CD4-positive, alpha-beta T cell treated with Interleukin-17A for 4 hours (primary cell): ENCODE measurements around the gene USB1.

Source experiments
- DNase-seq: peaks from one replicate; pipeline ENCODE4 v3.0.0-alpha.2; 2020; ENCODE audit warnings: mixed read lengths

Gene USB1

DNA sequence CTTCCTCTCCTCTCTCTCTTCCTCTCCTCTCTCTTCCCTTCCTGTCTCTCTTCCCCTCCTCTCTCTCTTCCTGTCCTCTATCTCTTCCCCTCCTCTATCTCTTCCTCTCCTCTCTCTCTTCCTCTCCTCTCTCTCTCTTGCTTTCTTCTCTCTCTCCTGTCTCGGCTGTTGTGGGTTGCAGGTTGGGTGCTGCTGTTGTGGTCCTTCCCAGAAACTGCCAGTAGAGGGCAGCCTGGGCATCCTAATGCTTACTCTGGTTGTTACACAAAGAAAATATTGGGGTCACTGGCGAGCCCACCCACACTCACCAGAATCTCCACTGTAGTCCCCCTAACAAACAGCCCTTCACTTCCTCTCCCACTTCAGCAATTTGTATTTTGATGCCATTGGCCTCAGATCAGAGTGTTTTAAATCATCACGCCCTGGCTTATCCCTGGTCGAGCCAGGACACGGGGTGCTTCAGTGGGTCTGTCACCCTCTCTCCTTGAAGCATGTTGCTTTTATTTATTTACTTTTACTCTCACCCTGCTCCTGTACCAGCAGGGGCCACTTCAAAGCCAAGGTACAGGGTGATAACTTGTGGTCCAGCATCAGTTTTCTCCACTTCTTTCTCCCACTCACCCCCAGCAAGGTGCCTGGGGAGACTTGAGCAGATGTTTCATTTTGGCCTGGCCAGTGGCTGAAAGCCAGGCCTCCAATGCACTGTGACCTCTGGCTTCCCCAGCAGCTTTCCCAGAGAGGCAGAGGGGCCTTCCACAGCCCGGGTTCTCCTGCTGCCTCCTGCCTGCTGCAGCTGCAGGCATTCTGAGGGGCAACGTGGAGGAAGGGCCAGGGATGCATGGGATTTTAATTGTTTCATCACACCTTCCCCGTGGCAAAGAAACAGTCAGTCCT, 19.7 kb downstream of the USB1 start:
- peak; percentile 78 for DNase-seq

DNA sequence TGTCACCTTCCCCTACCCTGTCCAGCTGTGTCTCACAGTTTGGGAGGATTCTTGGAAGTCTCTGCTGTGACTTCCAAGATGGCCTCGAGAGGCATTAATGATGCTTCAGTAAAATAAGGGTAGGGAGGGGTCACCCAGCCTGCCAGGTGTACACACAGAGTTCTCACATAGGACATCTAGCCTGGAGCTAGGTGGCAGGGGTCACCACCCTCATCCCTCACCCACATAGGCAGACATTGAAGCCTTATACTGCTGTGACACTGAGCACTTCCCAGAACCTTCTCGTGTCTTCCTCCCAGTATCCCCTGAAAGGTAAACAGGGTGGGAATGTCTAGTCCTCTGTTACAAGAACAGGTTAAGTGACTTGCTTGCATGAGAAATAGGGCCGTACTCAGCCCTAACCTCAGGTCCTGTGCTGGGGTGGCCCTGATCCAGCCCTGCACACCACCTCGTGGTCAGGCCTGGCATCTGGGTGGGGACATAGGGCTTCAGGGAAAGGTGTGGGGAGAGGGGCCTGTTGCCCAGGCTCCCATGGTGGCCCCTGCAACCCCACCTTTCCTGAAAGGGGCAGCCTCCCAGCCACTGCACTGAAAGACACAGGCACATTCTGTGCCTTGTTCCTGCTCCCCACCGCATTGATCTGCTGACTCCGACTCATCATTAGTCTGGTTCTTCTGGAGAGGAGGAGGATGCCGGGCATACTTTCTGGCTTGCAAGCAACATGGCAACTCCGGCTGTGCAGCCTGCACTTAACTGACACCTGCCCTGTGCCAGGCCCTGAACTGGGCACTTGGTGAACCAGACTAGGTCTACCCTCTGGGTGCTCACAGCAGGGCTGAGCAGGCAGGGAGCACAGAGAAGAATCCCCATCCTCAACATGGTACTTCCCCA, 20.7 kb downstream of the USB1 start:
- no peak for DNase-seq

DNA sequence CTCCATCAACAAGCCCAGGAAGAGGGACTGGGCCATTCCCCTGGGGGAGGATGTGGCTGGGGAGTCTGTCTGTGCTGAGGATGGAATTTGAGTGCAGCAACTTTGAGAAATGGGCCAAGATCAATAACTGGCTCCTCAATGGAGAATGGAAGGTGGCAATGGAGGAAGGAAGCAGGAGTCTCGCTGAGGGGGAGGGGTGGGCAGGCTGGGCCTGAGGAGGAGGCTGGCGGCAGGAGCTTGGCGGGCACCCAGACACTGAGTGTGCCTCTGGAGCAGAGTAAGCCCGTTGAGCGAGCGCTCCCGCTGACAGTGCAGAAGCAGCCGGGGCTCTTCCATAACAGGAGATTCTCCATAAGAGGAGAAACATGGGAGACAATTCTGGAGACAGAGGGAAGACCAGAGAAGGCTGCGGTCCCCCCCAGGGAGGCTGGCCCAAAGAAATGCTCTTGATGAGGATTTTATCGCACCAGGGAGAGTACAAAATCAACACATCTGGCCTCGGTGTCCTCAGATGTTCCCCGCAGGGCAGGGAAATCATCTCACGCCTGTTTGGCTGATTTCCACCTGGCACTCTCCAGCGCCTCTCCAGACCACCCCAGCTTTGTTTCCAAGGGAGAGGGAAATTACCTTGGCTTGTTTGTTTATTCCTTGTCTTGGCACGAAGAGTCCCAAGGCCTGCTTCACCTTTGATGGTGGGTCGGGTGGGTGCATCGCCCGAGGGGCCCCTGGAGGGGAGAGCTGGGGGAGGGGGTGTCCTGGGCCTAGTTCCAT, 21.6 kb downstream of the USB1 start:
- DNase-seq: no peak

DNA sequence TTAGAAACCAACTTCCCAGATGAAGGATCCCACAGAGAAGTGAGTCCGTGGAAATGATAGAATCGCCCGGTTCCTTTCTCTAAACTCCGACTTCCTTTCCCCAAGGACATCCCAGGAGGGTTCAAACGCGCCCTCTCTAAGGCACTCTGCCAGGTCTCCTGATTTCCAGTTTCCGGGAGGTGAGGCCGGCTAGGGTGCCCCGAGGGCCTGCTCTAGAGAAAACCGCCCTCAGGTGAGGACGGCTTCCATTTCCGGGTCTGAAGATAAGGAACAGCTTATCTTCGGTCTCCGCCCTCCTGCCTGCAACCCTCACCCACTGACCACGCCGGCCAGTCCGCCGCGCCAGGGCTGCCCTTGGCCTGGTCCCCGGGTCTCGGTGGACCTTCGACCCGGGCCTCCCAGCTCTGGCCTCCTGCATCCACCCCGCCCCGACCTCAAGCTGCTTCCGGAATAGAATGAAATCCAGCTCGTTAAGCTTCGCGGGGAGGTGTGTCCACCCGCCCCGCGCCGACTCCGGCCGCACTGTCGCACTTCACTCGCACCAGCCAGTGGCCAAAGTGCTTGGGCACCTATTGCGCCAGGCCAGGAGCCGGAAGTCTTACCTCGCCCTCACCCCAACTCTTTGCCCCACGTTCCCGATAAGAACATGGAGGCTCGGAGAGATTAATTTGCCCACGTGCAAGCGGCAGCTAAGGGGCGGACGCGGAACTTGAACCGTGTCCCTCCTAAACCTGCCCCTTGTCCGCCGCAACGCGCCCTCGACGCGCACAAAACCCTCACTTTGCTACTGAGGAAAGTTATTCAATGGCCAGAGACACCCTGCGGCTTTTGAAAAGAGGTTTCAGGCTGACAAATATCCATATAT, 23.5 kb downstream of the USB1 start:
- peak; percentile 33 for DNase-seq

DNA sequence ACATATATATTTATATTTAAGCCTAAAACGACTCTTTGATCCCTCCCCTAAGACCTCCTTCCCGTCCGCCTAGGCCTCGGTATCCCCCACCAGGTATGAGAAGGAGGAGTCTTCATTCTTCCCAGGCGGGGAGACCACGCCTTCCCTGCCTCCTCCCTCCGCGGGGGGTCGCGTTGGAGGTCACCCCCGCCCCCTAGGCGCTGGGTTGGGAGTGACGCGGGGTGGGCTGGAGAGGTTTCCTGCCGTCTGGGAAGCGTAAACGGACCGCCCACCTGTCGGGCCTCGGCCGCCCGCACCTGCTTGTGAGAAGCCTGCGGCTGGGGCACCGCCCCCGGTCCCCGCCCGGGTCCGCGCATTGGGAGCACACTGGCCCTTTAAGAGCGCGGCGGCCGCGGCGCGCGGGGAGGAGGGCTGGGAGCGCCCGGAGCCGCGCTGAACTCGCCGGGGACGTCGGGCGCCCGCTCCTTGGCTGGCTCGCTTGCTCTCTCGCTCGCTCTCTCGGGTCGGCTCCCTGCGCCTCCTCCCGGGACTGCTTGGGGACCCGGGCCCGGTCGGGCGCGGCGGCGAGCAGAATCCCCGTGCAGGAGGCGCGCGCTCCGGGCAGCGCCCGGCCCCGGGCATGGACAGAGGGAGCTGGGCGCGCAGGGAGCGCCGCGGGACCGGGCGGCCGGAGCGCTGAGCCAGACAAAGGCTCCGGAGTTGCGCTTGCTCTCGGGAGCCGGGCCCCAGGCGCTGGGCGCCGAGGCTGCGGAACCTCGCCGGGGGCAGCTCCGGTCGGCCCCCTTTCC, 24.3 kb downstream of the USB1 start, which contains the start of gene MMP15:
Gene MMP15 (plus strand): TSS at position 404 of the 788 bp plus-strand sequence. CDS start 597 bp downstream, outside the sequence.
- DNase-seq: peak; percentile 76

DNA sequence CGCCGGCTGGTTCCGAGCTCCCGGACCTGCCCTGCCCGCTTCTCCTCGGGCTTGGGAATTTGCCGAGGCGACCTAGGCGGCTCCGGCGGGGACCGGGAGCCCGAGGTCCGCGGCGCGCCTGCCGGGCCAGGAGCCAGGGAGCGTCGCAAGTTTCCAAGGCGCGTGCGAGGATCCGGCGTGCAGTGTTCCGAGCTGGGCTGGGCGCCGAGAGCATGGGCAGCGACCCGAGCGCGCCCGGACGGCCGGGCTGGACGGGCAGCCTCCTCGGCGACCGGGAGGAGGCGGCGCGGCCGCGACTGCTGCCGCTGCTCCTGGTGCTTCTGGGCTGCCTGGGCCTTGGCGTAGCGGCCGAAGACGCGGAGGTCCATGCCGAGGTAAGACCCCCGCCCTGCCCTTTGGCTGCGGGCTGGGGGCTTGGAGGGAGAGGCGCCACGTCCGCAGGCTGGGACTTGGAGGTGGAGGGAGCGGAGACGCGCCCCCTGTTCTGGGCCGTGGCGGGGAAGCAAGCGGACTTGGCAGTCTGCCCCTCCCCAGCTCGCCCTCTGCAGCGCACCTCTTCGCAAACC, 25.0 kb downstream of the USB1 start:
- peak; percentile 31 for DNase-seq

DNA sequence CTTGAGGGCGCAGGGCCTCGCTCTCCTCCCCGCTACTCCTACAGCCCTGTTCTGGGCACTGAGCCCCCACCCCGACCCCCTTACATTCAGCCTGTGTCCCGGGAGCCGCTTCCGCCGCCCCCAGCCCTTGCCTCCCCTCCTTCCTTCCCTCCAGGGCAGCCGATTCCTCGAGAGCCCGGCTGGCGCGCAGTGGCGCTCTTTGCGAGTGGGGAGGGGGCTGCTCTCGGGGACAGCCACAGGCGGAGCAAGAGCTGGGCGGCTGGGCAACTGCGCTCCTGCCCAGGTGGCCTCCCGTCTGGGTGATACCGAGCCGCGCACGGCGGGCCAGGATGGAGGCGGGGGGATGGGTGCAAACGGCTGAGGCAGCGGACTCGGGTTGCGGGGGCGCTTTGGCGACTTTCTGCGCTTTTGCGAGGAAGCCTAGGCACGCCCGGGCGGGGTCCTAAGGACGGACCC, 25.5 kb downstream of the USB1 start:
- DNase-seq: peak; percentile 12

DNA sequence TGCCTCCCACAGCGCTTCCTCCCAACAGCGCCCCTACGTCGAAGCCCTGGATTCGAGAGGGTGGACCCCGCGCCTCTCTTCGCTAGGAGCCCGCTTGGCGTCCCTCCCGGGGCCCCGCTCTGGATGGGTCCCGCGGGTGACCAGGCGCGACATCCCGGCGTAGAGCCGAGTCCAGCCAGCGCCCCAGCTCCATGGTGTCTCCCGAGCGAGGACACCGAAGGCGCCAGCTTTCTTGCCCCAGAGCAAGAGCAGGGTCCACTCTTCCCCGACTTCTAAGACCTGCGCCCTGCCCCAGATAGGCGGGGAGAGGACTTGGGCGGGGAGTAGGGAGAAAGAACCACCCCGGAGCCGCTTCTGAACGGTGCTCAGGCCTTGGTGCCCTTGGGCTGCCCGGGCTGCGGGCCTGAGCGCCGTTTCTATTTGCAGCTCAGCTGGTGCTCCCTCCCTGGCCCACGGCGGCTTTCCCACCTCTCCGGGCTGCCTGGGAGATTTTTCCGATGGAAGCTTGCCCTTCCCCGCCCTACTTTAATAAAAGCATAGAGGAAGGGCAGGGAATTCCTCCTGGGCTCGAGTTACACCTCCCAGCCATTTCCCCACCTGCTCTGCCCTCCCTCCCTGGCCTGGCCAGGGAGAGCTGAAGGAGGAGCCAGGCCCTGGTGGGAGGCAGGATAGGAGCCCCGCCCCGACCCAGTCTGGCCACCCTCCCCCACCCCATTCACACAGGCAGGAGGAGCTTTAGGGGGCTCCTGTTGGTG, 26.1 kb downstream of the USB1 start:
- DNase-seq: no peak

DNA sequence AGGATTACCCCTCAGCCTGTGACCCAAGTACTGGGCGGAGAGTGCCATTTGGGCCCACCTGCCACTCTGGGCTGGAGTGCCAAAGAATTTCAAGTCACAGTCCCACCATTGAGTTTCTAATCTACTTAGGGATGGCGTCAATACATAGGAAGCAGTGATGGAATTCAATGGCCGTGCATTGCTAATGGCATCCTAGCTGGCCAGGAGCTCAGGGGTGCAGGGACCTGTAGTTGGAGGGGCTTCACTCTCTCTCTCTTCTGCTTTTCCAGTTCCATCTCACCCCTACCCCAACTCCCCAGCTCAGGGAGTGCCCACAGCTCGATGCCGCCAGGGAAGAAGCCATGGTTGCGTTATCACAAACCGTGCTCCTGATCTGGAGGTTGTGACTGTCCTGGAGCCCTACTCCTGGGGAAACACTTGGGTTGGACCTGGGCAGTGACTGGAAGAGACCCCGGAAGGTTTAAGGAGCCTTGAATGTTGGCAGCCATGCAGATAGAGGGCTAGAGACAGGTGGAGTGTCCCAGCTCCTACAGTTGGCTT, 26.8 kb downstream of the USB1 start:
- no peak for DNase-seq

DNA sequence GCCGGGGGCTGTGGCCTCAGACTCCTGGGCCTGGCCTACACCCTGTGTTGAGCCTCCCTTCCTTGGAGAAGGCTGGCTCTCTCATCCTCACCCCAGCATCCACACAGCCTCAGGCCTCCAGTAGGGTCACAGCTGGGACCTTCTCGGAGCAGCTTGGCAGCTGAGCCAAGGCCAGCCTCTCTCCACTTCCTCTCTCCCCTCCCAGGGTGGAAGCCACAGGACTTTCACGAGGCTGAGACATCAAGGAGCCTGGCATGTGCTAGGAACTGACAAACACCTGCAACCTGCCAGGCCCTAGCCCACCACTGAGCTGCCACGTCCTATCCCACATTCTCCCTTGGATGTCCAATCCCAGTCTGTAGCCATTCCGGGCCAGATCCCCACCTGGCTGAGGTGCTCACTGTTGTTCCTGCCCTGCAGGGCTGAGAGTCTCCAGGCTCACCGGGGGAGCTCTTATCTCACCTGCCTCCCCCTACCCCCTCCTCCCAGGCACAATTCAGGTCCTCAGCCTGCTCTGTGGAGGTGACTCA, 27.4 kb downstream of the USB1 start:
- DNase-seq: no peak

DNA sequence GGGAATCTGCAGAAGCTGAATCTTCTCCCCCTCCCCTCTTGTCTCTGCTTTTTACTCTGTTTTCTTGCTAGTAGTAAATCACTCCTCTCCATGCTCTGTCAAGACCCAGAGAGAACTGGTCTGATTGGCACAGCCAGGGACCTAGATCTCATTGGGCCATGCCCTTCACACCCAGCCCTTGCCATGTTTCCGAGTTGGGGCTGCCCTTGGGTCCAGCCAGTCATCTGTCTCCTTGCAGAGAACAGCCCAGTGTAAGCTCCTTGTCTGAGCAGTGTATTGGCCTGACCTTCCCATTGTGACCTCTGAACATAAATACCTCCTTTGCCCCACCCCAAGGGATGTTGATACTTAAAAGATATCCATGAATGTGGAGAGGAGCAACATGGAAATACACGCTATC, 28.2 kb downstream of the USB1 start:
- no peak for DNase-seq

DNA sequence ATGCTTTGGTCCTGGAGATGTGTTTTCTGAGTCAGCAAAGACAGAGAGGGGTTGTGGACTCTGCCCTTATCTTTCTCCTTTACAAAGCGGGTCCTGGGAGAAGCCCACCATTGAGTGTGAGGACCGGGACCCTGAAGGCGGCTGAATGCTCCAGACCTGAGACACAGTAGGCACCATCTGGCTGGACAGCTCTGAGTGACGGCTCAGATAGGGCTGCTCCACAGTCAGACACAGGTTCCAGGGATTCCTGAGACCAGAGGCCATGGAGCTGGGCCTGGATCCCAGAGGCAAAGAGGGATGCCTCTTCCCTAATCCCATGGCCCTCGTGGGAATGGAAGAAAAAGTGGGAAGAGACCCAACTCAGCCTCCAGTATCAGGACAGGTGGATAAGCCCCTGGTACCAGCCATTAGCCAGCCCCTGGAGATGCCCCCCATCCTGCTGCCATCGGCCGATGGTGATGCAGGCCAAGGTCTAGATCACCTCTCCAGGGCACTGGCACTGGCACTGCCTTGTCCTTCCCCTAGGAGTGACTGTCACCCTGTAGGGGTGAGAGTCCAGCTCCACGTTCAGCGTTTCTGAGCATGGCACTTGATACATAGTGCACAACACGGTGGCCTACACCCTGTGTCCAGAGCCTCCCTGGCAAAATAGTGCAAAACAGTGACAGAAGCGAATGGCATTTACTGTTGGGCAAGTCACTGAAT, 29.1 kb downstream of the USB1 start:
- no peak for DNase-seq

DNA sequence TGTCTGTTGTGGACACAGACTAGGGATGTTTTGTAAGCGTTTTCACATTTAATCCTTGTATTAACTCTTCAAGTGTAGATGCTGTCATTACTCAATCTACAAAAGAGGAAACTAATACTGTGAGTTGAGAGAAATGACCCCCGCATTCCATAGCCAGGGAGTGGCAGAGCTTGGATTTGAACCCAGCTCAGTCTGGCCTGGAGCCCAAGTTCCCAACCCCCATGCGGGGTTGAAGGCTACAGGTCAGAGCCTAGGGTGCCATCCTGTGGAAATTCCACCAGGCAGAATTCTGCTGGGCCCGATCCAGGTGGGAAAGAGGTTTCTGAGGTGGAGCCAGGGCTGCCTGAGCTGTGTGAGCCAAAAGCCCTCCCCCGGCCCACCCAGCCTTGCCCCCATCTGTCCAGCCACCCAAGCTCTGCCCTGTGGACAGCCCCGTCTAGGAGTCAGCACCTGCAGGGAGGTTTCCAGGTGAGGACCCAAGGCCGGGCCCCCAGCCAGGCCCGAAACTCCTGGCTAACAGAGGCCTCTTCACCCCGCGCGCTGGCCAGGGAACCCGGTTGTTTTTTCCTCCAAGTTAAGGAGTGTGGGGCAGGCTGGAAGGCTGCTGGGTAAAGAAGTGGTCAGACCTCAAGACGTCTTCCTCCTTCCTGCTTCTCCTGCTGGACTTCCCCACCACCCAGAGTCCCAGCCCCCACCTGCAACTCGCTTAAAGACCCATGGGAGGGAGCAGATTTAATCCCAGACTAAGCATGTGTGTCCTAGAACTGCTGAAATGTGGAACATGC, 30.0 kb downstream of the USB1 start:
- DNase-seq: no peak

DNA sequence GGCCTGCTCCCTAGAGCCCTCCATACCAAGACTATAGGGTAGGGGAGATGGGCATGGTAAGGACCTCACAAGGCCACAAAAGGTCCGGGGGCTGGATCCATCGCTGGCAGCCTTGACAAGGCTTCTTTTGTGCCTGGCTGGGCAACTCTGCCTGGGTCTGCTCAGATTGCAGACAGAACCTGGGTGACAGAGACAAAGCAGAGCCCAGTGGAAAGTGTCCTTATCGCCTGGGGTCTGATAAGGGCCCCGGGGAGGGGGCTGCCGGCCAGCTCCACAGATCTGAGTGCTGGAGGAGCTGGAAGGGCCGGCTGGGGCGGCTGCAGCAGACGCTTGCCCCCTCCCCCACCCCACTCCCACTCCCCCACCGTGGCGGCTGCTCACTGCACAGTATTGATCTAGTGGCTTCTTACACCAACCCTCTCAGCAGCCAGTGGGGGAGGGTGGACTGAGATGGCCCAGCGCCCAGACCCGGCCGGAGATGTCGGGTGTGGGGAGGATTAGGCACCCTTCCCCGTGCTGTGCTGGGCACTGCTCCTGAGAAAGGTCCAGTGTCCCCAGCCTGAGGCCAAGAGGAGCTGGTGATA, 31.6 kb downstream of the USB1 start:
- no peak for DNase-seq

DNA sequence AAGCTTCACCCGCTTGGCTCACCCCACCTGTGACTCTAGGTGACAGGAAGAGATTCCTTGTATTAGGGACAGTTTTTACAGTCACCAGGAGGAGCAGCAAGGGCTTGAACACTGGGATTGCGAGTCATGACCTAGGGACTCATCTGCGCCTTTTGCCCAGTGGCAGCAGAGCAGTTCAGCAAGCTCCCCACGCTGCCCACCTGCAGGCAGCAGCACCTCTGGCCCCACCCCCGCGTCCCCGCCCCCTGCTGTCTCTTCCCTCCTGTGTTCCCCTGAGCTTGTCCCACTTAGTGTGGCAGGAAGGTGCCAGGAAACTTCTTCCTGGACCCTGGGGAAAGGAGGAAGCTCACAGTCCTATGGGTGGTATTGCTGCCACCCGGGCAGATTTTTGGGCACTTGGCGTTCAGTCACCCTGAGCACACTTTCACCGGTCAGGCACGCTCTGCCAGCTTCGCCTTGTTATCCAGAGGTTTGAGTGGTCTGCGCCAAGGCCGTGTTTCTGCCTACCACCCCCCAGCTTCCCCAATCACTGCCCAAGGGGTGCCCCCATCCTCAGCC, 33.0 kb downstream of the USB1 start:
- DNase-seq: no peak

DNA sequence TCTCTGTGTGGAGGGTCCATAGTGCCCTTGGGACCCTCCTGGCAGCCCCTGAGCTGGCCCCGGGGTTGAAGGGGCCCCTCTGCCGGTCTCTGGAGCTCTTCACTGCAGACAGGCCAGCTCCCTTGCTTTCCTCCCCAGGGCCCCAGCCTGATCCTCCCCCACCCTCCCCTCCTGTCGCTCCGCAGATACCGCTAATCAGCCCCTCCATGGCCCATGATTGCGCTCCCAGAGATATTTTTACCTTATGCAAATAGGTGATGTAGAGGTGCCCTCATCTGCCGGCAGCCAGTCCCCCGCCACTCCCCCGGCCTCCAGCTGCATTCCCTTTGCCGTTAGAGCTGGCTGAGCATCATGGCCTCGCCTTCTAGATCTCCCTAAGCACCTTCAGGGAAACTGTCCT, 33.6 kb downstream of the USB1 start:
- DNase-seq: no peak
